WTC11 (cell line): ENCODE measurements around the gene FRS3. TPM values are rescaled to one million over a fixed set of nuclear protein-coding genes. Genes with fewer than 3 reads are reported as not detected.

Experiments
- ATAC-seq: fragments of 200-7000 bp; cut with Tn5 transposase; 2 replicates; pipeline ENCODE4 v1.10.0; 2021; ENCODE audit warnings: mild to moderate bottlenecking, moderate library complexity
- CTCF ChIA-PET: fragments of 300-600 bp; sonication (Branson Sonifier 250); formaldehyde crosslinking; loops from one replicate; lab custom pipeline; 2021; ENCODE audit warnings: antibody characterized with exemption; lab: Charles Lee
- POLR2A ChIA-PET: fragments of 350-600 bp; sonication (Branson Sonifier 250); formaldehyde crosslinking; loops from one replicate; lab custom pipeline; 2021; ENCODE audit warnings: antibody characterized with exemption; lab: Charles Lee
- DNase-seq: peaks from one replicate; pipeline ENCODE4 v3.0.0; 2021; ENCODE audit warnings: low spot score
- H3K27ac Mint-ChIP-seq: 2 replicates; pipeline ENCODE4 v1.8.0; 2021; ENCODE audit warnings: mixed read lengths
- H3K27me3 Mint-ChIP-seq: 2 replicates; pipeline ENCODE4 v1.8.0; 2021; ENCODE audit warnings: low read depth, mild to moderate bottlenecking, moderate library complexity, mixed read lengths
- H3K36me3 Mint-ChIP-seq: 2 replicates; pipeline ENCODE4 v1.8.0; 2021; ENCODE audit warnings: mixed read lengths
- H3K4me1 Mint-ChIP-seq: 2 replicates; pipeline ENCODE4 v1.8.0; 2022; ENCODE audit warnings: mixed read lengths
- H3K4me3 Mint-ChIP-seq: 2 replicates; pipeline ENCODE4 v1.8.0; 2021; ENCODE audit warnings: mild to moderate bottlenecking, moderate library complexity, mixed read lengths
- H3K9me3 Mint-ChIP-seq: 2 replicates; pipeline ENCODE4 v1.8.0; 2021; ENCODE audit warnings: mixed read lengths
- AFF4 ChIP-seq: sonication (generic); formaldehyde crosslinking; IDR thresholded peaks from 2 replicates; pipeline ENCODE4 v1.8.1; 2023; ENCODE audit warnings: mild to moderate bottlenecking, missing genetic modification reagents, borderline replicate concordance
- SP1 ChIP-seq: sonication (generic); formaldehyde crosslinking; conservative IDR thresholded peaks from 2 replicates; pipeline ENCODE4 v1.8.1; 2022; ENCODE audit warnings: missing genetic modification reagents
- ZNF138 ChIP-seq: sonication (generic); formaldehyde crosslinking; conservative IDR thresholded peaks from 2 replicates; pipeline ENCODE4 v1.8.1; 2022; ENCODE audit warnings: mild to moderate bottlenecking, moderate library complexity, missing genetic modification reagents
- ZNF263 ChIP-seq: sonication (generic); formaldehyde crosslinking; IDR thresholded peaks from 2 replicates; pipeline ENCODE4 v1.8.1; 2022; ENCODE audit warnings: low read depth, mild to moderate bottlenecking, moderate library complexity, missing genetic modification reagents
- total RNA-seq: library from RNA; stranded (reverse); gene quantifications from 3 replicates; pipeline ENCODE4 v1.2.3, GENCODE V29; 2021
- TF ChIP-seq, protein P1 (sequence below): sonication (generic); formaldehyde crosslinking; IDR thresholded peaks from 2 replicates; pipeline ENCODE4 v1.8.1; 2023; ENCODE audit warnings: mild to moderate bottlenecking, missing genetic modification reagents
- TF ChIP-seq, protein P2 (sequence below): fragments of 250-450 bp; sonication (Bioruptor Pico); IDR thresholded peaks from 2 replicates; pipeline ENCODE4 v1.9.0; 2021; ENCODE audit warnings: mild to moderate bottlenecking, borderline replicate concordance
- TF ChIP-seq, protein P3 (sequence below): sonication (generic); formaldehyde crosslinking; IDR thresholded peaks from 2 replicates; pipeline ENCODE4 v1.8.0; 2023; ENCODE audit warnings: missing genetic modification reagents, mild to moderate bottlenecking, borderline replicate concordance

The FRS3 gene
- total RNA-seq, 1 experiment from 2014 or later, result 7.8 TPM

DNA sequence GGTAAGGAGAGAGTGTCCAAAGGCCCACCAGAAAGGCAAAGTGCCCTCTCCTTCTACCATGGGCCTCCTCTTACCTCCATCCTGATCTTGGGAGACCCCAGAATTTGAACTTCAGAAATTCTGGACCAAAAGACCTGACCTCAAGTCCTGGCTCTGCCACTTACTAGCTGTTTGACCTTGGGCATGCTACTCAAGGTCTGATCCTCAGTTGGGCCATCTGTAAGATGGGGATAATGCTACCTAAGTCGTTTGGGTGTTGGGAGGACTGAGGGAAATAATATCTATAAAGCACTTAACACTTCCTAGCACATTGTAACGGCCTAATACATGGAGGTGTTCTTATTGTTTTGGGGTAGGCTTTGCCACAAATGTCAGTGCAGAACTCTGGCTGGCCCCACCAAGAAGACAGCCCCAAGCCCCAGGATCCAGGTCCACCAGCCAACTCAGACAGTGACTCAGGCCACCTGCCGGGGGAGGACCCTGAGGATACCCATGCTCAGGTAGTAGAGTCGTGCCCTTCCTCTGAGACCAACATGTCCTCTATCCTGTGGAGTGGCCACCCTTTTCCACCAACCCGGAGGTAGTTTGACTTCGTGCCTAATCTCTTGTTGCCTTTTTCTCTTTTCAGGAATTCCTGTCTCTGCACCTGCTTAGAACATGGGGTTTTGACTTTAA, 3.5 kb upstream of the FRS3 start:
- POLR2A ChIA-PET, result no interaction called here

More for the DNA sequence above, 3.5 kb upstream of the FRS3 start:
- no peak overlapping the region for H3K27ac Mint-ChIP-seq
- CTCF ChIA-PET, result interaction anchor here (0.6 to 1.1 kb wide), 2 partner anchors 77 to 322 kb away, joined by 3 to 5 read pairs; no protein-coding TSS in a partner anchor
- TF ChIP-seq, protein P1, sequence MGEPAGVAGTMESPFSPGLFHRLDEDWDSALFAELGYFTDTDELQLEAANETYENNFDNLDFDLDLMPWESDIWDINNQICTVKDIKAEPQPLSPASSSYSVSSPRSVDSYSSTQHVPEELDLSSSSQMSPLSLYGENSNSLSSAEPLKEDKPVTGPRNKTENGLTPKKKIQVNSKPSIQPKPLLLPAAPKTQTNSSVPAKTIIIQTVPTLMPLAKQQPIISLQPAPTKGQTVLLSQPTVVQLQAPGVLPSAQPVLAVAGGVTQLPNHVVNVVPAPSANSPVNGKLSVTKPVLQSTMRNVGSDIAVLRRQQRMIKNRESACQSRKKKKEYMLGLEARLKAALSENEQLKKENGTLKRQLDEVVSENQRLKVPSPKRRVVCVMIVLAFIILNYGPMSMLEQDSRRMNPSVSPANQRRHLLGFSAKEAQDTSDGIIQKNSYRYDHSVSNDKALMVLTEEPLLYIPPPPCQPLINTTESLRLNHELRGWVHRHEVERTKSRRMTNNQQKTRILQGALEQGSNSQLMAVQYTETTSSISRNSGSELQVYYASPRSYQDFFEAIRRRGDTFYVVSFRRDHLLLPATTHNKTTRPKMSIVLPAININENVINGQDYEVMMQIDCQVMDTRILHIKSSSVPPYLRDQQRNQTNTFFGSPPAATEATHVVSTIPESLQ (CRISPR knock-in tag), result no peak
- TF ChIP-seq ZNF138 (CRISPR knock-in tag), result no peak
- TF ChIP-seq, protein P2, sequence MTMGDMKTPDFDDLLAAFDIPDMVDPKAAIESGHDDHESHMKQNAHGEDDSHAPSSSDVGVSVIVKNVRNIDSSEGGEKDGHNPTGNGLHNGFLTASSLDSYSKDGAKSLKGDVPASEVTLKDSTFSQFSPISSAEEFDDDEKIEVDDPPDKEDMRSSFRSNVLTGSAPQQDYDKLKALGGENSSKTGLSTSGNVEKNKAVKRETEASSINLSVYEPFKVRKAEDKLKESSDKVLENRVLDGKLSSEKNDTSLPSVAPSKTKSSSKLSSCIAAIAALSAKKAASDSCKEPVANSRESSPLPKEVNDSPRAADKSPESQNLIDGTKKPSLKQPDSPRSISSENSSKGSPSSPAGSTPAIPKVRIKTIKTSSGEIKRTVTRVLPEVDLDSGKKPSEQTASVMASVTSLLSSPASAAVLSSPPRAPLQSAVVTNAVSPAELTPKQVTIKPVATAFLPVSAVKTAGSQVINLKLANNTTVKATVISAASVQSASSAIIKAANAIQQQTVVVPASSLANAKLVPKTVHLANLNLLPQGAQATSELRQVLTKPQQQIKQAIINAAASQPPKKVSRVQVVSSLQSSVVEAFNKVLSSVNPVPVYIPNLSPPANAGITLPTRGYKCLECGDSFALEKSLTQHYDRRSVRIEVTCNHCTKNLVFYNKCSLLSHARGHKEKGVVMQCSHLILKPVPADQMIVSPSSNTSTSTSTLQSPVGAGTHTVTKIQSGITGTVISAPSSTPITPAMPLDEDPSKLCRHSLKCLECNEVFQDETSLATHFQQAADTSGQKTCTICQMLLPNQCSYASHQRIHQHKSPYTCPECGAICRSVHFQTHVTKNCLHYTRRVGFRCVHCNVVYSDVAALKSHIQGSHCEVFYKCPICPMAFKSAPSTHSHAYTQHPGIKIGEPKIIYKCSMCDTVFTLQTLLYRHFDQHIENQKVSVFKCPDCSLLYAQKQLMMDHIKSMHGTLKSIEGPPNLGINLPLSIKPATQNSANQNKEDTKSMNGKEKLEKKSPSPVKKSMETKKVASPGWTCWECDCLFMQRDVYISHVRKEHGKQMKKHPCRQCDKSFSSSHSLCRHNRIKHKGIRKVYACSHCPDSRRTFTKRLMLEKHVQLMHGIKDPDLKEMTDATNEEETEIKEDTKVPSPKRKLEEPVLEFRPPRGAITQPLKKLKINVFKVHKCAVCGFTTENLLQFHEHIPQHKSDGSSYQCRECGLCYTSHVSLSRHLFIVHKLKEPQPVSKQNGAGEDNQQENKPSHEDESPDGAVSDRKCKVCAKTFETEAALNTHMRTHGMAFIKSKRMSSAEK (CRISPR knock-in tag), result no peak
- TF ChIP-seq SP1, result no peak
- no peak for TF ChIP-seq AFF4
- TF ChIP-seq ZNF263 (CRISPR knock-in tag), result no peak
- TF ChIP-seq, protein P3, sequence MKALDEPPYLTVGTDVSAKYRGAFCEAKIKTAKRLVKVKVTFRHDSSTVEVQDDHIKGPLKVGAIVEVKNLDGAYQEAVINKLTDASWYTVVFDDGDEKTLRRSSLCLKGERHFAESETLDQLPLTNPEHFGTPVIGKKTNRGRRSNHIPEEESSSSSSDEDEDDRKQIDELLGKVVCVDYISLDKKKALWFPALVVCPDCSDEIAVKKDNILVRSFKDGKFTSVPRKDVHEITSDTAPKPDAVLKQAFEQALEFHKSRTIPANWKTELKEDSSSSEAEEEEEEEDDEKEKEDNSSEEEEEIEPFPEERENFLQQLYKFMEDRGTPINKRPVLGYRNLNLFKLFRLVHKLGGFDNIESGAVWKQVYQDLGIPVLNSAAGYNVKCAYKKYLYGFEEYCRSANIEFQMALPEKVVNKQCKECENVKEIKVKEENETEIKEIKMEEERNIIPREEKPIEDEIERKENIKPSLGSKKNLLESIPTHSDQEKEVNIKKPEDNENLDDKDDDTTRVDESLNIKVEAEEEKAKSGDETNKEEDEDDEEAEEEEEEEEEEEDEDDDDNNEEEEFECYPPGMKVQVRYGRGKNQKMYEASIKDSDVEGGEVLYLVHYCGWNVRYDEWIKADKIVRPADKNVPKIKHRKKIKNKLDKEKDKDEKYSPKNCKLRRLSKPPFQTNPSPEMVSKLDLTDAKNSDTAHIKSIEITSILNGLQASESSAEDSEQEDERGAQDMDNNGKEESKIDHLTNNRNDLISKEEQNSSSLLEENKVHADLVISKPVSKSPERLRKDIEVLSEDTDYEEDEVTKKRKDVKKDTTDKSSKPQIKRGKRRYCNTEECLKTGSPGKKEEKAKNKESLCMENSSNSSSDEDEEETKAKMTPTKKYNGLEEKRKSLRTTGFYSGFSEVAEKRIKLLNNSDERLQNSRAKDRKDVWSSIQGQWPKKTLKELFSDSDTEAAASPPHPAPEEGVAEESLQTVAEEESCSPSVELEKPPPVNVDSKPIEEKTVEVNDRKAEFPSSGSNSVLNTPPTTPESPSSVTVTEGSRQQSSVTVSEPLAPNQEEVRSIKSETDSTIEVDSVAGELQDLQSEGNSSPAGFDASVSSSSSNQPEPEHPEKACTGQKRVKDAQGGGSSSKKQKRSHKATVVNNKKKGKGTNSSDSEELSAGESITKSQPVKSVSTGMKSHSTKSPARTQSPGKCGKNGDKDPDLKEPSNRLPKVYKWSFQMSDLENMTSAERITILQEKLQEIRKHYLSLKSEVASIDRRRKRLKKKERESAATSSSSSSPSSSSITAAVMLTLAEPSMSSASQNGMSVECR (CRISPR knock-in tag), result no peak
- H3K4me1 Mint-ChIP-seq, result peaks cover 34% of the 10 kb centered on the region
- no peak for ATAC-seq
- H3K36me3 Mint-ChIP-seq, result no peaks in the 10 kb centered on the region
- H3K27me3 Mint-ChIP-seq, result peaks cover 54% of the 10 kb centered on the region
- no peak for DNase-seq
- H3K9me3 Mint-ChIP-seq, result no peaks in the 10 kb centered on the region
- no peak overlapping the region for H3K4me3 Mint-ChIP-seq
